Measurements from ENCODE around the gene PCYOX1L.
A peak's percentile ranks its signal among the peaks of the same experiment; 100 is the strongest.

Gene PCYOX1L, protein sequence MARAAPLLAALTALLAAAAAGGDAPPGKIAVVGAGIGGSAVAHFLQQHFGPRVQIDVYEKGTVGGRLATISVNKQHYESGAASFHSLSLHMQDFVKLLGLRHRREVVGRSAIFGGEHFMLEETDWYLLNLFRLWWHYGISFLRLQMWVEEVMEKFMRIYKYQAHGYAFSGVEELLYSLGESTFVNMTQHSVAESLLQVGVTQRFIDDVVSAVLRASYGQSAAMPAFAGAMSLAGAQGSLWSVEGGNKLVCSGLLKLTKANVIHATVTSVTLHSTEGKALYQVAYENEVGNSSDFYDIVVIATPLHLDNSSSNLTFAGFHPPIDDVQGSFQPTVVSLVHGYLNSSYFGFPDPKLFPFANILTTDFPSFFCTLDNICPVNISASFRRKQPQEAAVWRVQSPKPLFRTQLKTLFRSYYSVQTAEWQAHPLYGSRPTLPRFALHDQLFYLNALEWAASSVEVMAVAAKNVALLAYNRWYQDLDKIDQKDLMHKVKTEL

DNA sequence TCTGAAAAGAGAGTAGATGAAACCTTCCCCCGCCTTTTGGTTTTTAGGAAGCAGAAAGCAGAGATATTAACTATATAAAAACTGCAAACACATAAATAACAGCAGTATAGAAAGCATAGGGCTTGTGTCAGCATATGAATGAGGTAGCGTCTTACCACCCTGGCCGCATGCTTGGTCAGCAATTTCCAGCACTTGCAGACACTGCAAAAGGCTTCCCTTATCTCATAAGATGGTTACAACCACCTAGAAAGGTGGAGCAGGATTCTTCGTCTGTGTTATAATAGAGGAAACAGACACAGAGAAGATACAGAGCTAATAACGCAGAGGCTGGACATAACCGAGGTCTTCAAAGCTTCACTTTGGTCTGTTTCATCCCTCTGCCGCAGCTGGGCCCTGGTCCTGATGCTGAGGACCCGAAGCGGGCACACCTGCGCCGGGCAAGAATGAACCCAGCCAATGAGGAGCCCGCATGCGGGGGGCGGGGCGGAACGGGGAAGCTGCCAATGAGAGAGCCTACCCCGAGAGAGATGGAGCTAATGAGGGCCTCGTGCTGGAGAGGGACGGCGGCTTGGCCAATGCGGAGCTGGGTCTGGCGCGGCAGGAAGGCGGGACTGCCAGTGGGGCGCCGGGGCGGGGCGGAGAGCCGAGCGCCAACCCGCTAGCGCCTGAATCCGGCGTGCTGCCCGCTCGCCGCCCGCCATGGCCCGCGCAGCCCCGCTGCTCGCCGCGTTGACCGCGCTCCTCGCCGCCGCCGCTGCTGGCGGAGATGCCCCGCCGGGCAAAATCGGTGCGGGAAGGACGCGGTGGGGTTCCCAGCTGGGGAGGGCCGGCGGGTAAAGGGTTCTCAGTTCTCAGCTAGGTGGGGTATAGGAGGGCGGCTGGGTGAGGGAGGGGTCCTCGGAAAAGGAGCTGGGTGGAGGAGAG lies at the start of gene PCYOX1L:
TSS of gene PCYOX1L (plus strand) at position 677 of the 924 bp plus-strand sequence. CDS start at position 700, 23 bp downstream.
- DNase-seq: peak; percentile 98

DNA sequence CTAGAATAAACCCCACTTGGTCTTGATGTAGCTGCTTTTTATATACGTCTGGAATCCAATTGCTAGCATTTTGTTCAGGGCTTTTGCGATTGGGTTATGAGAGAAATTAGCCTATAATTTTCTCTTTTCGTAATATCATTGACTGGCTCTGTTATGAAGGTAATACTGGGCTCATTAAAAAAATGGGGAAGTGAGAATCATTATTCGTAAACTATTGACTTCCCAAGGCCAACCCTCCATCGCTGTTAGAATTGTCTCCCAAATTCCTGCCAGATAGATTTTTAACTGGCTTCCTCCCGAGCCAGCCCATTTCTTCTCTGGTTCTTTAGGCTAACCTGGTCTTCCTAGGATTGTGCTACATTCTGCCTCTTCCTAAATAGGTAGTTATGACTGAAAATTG lies 48.5 kb upstream of the PCYOX1L start:
- DNase-seq: no peak

DNA sequence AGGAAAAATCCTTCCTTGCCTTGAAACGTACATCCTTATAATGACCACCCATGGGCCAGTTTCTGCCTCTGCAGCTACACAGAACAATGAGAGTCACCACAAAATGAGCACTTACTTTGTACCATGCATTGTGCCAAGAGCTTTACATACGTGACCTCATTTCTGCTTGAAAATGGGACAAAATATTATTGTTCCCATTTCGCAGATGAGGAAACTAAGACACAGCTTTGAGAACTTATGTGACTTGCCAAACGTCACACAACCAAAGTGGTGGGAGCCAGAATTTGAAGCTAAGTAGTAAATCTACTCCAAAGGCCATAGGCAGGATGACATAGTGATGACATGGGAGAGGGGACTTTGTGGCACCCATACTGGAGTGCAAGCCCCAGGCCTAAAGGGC lies 47.4 kb upstream of the PCYOX1L start:
- DNase-seq: no peak

DNA sequence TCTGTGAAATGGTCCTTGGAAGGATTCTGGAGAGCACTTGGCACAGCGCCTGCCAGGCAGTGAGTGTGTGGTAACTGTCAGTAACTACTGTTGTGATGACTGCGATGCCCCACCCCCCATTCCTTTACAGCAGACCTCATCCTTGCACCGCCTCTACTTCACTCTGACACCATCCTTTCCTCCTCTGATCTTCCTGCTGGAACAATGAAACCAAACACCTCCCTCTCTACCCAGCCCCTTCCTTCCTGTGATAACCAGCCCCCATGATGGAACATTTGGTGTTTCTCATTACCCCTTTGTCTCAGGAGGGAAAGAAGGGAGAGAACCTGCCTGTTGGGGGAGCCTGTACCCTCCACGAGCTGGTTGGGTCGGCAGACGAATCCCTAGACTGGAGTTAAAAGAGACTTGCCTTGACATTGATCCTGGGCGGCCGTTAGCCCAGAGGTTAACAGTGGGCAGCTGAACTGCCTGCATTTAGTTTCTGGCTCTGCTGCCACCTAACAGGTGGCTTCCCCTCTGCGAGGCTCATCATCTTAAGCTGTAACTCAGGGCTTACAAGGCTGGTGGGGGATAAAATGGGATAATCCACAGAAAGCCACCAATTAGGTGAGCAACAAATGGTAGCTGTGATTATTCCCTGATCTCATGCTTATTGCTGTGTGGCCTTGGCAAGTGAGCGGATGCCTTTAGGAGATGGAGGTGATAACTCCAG lies 46.7 kb upstream of the PCYOX1L start:
- DNase-seq: no peak

DNA sequence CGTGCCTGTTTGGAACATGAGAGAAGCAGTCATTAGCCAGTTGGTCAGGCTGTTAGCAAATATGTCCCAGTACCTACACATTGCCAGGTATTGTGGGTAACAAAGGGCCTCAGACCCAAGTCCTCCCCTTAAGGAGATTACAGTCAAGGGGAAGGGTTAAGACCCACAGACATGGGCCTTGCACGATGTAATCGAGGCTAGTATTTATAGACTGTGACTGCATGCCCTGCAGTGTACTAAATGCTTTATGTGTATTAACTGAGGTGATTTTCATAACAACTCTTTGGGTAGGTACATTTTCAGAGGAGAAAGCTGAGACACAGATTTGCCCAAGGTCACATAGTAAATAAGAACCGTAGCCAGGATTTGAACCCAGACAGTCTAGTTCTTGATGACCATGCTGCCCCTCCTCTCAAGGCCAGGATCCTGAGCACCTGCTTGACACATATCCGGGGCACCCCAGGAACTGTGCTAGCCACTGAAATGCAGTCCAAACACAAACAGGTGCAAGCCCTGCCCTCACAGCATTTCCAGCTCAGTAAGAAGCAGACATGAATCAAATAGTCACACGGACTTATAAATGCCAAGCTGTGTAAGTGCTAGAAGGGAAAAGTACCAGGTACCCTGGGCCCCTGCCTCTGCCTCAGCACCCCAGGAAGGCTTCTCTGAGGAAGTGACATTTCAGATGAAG lies 44.5 kb upstream of the PCYOX1L start:
- no peak for DNase-seq

DNA sequence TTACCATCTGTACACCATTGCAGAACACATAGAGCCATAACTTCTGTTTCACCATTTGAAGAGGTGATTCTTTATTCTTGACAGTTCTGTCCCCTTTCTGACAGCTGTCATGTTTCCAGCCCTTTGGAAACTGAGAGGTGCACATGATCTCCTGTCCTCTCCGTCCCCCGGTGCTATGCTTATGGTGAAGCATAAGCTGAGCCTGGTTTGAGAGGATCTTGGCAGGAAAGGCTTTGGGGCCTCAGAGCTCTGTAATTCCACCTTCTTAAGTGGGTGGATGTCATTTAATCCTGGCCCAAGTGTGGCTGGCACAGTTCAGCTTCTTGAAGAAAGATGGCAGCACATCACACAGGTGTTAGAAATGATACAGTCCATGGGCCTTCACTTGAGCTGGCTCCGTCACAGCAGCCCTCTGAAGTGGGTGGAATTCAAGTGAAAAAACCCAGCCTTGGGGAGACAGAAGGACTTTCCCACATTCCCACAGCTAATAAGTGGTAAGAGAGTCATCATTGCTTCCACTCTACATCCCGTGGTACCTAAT lies 43.2 kb upstream of the PCYOX1L start:
- no peak for DNase-seq

DNA sequence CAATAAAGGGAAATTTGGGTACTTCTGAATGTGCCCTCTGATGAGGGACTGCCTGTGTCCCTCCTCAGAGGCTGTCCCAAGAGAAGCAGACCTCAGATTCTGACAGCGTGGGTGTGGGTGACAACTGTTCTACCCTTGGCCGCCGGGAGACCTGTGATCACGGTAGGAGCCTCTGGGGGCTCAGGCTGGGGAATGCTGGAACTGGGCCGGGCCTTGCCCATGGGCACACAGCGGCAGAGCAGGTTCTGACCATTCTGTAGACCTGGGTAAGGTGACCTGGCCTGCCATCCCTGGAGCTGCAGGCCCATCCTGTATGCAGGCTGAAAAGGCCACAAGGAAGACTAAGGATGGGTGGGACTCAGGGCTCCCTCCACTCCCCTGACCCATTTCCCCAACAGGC lies 42.1 kb upstream of the PCYOX1L start:
- DNase-seq: no peak

DNA sequence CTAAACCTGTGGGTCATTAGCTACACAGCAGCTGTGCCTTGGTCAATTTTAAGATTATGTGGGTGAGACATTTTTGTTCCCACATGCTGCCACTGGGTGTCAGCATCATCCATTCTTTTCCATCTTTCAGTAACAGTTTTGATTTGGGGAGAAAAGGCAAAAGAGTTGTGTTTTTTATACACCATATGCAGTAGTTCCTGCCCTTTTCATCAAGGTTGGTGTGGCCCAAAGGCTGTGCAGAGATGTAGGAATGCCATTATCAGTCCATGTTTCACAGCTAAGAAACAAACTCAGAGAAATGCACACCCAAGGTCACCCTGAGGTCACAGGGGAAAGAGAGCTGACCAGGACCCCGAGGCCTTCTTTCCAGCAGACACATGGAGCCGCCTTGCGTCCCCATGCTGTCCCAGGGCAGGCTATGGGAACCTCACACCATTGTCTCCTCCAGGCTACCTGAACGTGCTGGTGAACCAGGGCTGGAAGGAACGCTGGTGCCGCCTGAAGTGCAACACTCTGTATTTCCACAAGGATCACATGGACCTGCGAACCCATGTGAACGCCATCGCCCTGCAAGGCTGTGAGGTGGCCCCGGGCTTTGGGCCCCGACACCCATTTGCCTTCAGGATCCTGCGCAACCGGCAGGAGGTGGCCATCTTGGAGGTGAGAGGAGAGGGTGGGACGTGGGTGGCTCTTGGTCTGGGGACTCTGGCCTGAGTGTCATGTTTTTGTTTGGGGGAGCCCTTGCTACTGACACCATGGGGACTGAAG lies 40.4 kb upstream of the PCYOX1L start:
- DNase-seq: peak; percentile 10

DNA sequence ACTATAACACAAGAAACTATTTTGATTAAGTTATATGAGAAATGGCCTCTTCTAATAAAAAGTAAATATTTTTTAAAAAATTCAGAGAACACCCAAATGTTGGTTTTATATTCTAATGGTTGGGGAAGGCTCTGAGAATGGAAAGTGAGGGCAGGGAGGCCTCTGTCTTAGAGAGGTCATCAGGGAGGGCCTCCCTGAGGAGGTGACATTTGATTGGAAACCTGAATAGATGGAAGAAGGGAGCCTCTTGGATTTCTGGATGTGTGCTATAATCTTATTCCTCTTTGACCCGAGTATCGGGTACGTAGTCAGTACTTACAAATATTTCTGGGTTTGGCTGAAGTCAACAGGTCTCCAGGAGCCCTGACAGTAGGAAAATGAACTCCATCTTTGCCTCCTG lies 38.7 kb upstream of the PCYOX1L start:
- DNase-seq: no peak

DNA sequence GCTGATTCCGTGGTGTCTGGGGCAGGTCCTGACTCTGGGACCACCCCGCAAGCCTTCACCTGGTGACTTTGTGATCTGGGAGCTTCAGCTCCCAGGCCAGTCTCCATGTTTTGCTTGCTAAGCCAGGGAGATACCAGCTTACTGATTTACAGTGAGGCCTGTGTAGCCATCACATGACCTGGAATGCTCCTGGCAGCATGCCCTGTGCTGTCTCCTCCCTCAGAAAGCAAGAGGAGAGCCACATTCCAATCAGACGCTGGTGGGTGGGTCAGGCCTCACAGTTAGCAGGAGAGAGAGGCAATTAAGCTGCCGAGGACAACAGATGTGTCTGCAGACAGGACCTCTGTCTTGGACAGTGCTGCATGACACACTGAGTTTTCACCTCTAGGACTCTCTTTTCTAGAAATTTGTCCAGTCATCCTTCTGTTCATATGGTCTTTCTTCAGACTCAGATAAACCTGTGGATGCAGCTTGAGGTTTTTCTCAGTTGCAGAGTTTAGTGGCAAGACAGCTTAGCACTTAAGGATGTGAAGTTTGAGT lies 37.0 kb upstream of the PCYOX1L start:
- DNase-seq: no peak

DNA sequence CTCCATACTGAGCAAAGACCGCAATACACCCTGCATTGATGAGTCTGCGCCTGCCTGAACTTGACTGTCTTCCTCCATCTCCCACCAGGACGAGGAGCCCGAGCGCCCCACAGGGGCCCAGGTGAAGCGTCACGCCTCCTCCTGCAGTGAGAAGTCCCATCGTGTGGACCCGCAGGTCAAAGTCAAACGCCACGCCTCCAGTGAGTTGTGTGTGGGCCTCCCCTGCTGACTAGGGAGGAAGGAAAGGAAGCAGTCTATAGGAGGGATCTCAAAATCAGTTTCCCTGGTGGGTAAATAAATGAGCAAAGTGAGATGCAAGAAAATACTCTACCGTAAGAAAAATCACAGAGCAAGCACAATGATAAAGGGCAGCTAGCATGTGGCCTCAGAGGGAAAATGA lies 35.3 kb upstream of the PCYOX1L start:
- no peak for DNase-seq

DNA sequence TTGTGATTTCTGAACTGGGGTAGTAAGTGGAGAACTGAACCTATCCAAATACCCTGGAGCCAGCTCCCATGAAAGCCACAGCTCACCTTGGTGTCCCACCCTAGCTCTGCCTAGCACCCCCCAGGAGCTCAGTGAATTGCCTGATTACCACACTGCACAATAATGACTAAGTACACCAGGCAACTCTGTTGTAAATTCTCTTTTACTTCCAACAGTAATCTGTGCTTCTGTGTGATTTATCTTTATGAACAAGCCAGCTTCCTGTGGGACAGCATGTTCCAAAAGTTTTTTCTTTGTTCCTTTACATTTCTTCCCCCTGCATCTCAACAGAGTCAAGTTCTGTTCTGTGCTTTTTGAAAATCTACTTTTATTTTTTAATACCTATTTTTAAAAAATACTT lies 34.6 kb upstream of the PCYOX1L start:
- DNase-seq: no peak

DNA sequence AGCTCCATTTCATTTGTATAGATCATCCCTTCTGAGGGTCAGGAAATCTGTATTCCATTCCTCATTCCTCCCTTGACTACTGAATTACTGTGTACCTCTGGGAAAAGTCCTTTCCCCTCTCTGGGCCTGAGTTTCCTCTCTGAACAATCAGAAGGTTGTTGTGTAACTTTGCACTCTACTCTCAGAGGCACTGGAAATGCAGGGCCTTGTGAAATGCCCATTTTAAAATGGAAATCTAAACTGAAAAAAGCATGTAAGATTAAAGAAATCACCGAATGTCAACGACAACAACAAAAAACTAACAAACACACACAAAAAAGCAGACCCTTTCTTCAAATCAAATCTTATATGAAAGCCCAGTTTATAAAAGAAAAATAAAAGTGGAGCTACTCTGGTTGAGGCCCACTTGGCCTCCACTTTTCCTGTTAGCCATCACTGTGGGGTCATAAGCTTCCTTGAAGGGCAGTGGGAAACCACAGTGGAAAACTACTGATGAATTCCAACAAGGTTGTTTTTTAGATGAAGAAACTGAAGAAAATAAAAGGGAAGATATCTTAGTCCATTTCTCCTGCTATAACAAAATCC lies 34.1 kb upstream of the PCYOX1L start:
- no peak for DNase-seq

DNA sequence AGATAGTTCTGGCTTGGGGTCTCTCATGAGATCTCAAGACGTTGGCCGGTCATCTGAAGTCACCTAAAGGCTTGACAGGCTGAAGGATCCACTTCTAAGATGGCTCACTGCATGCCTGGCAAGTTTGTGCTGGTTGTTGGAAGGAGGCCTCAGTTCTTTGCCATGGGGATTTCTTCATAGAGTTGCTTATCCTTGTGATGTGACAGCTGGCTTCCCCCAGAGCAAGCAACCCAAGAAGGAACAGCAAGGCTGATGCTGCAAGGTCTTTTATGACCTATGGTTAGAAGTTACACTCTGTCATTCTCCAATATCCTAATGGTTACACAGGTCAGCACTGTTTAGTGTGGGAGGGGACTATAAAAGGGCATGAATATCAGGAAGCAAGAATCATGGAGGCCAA lies 33.2 kb upstream of the PCYOX1L start:
- no peak for DNase-seq

DNA sequence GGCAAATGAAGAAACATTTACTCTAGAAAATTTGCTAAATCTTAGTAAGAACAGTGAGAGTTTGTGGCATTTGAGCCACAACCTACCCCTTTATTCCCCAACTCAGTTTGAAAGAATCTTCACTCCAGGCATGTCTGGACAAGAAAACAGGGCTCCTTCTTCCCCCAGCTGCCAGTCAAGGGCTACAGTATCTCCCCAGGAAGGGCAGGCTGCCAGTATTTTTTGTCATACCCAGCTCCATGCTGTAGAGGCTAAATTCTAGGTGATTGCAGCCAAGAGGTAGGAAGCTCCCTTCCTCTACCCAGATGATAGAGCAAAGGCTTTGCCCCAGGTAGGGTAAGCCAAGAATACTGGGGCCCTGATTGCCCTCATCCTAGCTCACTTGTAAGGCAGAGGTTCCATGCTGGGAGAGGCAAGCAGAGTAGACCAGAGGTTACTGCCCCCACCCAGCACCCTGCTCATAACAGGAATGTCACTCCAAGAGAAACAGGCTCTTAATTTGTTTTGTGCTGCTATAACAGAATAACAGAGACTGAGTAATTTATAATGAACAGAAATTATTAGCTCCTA lies 32.6 kb upstream of the PCYOX1L start:
- no peak for DNase-seq

DNA sequence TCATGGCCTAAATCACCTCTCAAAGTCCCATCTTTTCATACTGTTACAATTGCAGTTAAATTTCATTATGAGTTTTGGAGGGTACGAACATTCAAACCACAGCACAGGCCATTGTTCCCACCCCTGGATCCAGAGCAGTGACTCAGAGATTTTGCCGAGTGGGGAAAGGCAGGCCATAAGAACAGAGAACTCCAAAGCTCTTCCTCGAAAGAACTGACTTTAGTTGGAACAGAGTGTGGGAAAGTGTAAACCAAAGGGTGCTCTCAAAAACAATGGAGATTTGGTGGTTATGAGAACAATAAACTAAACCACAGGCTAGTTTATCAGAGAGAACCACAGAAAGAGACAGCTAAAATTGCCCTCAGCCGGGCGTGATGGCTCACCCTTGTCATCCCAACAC lies 32.0 kb upstream of the PCYOX1L start:
- DNase-seq: no peak

DNA sequence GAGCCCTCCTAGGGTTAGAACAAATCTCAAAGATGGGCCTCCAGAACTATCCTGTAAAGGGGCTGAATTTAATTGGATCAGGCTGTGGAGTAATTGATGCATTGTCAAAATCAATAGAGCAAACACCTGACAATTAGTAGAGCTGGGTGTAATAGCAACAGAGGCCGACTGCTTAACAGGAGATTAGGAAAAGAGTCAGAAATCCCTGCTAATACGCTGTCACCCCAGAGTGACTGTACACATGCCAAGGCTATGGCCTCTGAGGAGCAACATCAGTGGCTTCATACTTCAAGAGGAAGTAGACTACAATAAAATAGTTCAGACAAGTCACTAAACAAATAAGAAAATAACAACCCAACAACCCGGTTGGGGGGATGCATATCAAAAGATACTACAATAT lies 31.2 kb upstream of the PCYOX1L start:
- DNase-seq: no peak

DNA sequence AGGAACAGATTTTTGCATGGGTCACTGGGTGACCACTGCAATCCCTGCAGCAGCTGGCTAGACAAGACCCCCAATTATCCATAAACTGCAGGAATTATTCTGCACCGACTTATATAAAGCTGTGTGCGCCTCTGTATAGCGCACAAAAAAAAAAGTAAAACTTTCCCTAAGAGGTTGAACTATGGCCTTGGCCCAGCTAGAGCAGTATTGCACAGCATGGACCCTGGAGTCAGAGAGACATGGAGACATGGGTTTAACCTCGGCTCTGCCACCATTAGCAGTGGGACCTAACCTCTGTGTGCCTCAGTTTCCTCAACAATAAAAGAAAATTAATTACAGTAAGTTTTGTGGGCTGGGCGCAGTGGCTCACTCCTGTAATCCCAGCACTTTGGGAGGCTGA lies 29.7 kb upstream of the PCYOX1L start:
- no peak for DNase-seq

DNA sequence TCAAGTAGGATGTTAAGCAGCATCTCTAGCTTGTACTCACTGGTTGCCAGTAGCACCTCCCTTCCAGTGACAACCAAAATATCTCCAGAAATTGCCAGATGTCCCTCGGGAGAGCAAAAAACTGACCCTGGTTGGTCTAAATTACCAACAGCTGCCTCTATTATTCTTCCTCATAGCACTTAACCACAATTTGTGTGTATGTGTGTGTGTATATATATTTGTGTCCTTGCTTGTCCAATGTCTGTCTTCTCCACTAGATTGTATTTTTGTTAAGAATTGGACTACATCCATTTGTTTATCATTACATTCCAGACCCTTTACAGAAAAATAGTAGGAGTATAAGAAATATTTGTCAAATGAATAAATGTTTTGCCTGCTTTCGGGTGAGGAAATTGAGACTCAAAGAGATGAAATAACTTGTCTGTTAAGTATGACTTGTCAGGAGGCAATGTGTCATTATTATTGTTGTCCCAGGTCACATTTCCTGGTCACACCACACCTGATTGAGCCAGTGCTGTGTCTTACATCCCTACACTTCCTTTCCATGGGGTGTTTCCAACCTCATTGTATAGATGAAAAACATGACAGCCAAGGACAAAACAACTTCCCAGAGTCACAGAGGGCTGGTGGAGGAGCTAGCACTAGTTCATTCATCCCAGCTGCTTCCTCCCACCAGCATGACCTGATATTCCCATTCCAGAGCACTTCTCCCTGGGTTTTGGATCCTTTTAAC lies 24.0 kb upstream of the PCYOX1L start:
- DNase-seq: no peak

DNA sequence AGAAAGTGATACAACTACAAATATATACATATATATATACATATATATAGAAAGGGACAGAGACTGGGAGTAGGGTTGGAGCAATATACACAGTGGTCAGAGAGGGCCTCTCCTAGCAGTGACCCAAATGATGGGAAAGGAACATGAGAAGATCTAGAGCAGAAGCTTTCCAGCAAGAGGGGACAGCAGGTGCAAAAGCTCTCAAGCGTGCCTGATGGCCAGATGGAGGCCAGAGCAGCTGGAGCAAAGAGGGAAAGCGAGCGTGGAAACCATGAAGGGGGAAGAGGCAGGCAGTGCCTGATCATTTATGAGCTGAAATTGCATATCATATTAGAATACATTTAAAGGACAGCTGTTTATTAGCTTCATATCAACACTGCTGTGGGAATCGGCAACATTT lies 20.1 kb upstream of the PCYOX1L start:
- no peak for DNase-seq

Data from stimulated activated CD4-positive, alpha-beta T cell treated with anti-CD3 and anti-CD28 coated beads, Interleukin-12 subunit alpha, Interleukin-12 subunit beta, amount 100 ng/mL, for 4 hours (primary cell).